Thymus (tissue), 14 donors: ENCODE data around the gene OMG. TPM values are rescaled to one million over a fixed set of nuclear protein-coding genes. Genes with fewer than 3 reads are reported as not detected.
"Not testable (repeated sequence)": the region's sequence is repeated elsewhere in the genome, so short reads cannot be mapped to it uniquely, and the experiment has no call there.

Experiments used
- DNase-seq, 9 donors: peaks; one replicate each; pipeline ENCODE4 v3.0.0-alpha.2; 2013; ENCODE audit warnings: low spot score in 9 of 9, low read depth in 6 of 9, missing footprints in 1 of 9
- H3K27ac ChIP-seq, 2 donors: one replicate each; pipeline ENCODE4 v1.5.1; 2013; ENCODE audit warnings: control low read depth in 1 of 2, low read depth in 1 of 2, low read length in 1 of 2, mild to moderate bottlenecking in 1 of 2, moderate library complexity in 1 of 2
- H3K27me3 ChIP-seq, 2 donors: one replicate each; pipeline ENCODE4 v1.5.1; 2013; ENCODE audit warnings: low read length in 1 of 2; ENCODE audit not compliant: control insufficient read depth in 2 of 2, insufficient read depth in 1 of 2
- H3K36me3 ChIP-seq, 2 donors: one replicate each; pipeline ENCODE4 v1.5.1; 2013; ENCODE audit warnings: low read length in 1 of 2, mild to moderate bottlenecking in 1 of 2, moderate library complexity in 1 of 2; ENCODE audit not compliant: control insufficient read depth in 2 of 2, insufficient read depth in 2 of 2
- H3K4me1 ChIP-seq, 2 donors: one replicate each; pipeline ENCODE4 v1.5.1; 2013; ENCODE audit warnings: low read length in 2 of 2; ENCODE audit not compliant: control insufficient read depth in 2 of 2, insufficient read depth in 2 of 2
- H3K4me3 ChIP-seq, 2 donors: one replicate each; pipeline ENCODE4 v1.5.1; 2013; ENCODE audit warnings: low read length in 2 of 2, control low read depth in 1 of 2, mild to moderate bottlenecking in 1 of 2
- H3K9me3 ChIP-seq, 2 donors: one replicate each; pipeline ENCODE4 v1.5.1; 2013; ENCODE audit warnings: low read length in 1 of 2, mild to moderate bottlenecking in 1 of 2; ENCODE audit not compliant: control insufficient read depth in 2 of 2, insufficient read depth in 1 of 2
- WGBS: extraction: QIAGEN DNeasy Blood & Tissue Kit; methylation state at CpG from one replicate; pipeline ENCODE4 v1.1.7; 2013; 5-methylcytosine and 5-hydroxymethylcytosine counted together
- long read RNA-seq, 10 donors: transcript quantifications; one replicate each; lab custom pipeline, GENCODE V29; 2026
- polyA plus RNA-seq: library from polyadenylated mRNA; stranded (reverse); fragments of 200-250 nt; gene quantifications from one replicate; pipeline ENCODE4 v1.2.3, GENCODE V29; 2013
- total RNA-seq: library from RNA; stranded (reverse); fragments of 120-200 nt; gene quantifications from one replicate; pipeline ENCODE4 v1.2.4, GENCODE V29; 2013
- donor health status: healthy.

OMG gene
- total RNA-seq: 0.14 TPM
- polyA plus RNA-seq: 1.3 TPM
- long read RNA-seq, donor 1: 0 reads
- long read RNA-seq, donor 2: 0 reads
- long read RNA-seq, donor 3, partial matches to known transcripts: 0 of 1 reads
- long read RNA-seq, donor 3, other reads (novel, unspliced or antisense): 0 of 1 reads
- long read RNA-seq, donor 4, partial matches to known transcripts: 0 of 1 reads
- long read RNA-seq, donor 4, other reads (novel, unspliced or antisense): 0 of 1 reads
- long read RNA-seq, donor 5: 0 reads
- long read RNA-seq, donor 6, partial matches to known transcripts: 0 of 3 reads
- long read RNA-seq, donor 6, other reads (novel, unspliced or antisense): 0 of 3 reads
- long read RNA-seq, donor 7, partial matches to known transcripts: 0 of 1 reads
- long read RNA-seq, donor 7, other reads (novel, unspliced or antisense): 0 of 1 reads
- long read RNA-seq, donor 8, partial matches to known transcripts: 0 of 1 reads
- long read RNA-seq, donor 8, other reads (novel, unspliced or antisense): 0 of 1 reads
- long read RNA-seq, donor 9, partial matches to known transcripts: 0 of 2 reads
- long read RNA-seq, donor 9, other reads (novel, unspliced or antisense): 0 of 2 reads
- long read RNA-seq, donor 10, partial matches to known transcripts: 0 of 1 reads
- long read RNA-seq, donor 10, other reads (novel, unspliced or antisense): 0 of 1 reads

DNA sequence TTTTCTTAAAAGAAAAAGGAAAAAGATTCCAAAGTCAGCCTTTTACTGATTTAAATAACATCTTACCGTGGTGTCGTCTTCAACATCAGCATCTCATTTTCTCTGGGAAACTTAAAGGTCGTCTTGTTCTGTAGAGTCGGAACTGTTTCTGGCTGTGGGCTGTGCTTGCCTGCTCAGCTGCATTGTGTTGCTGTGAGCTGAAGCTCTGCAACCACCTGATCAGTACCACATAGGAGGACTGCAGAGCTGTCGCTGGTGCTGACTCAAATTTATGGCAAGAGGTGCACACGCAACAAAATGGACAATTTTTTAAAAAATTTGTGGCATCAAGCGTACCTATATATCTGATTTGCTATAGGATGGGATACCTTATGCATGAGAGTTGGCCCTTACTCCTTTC lies at the start of gene OMG:
Gene OMG (minus strand): TSS at position 150 of the 400 bp plus-strand sequence. CDS start 908 bp downstream, outside the sequence.
- 98% methylated on average over 7 of the region's 7 CpGs for WGBS
- no peaks in the 10 kb centered on the region for H3K36me3 ChIP-seq

DNA sequence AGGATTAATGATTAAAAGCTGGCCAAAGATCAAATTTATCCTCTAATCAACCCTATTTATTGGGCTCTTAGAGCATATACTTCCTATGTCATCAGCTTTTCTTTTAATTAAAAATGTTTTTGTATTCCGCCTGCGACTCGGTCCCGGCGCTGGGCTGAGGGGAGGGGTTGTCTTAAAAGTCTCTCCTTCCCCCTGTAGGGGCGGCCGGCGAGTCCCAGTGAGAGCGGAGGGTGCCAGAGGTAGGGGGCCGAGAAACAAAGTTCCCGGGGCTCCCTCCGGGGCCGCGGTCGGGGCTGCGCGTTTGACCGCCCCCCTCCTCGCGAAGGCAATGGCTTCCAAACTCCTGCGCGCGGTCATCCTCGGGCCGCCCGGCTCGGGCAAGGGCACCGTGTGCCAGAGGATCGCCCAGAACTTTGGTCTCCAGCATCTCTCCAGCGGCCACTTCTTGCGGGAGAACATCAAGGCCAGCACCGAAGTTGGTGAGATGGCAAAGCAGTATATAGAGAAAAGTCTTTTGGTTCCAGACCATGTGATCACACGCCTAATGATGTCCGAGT lies 48.2 kb upstream of the OMG start:
- H3K4me3 ChIP-seq, H3K9me3 ChIP-seq, H3K4me1 ChIP-seq, DNase-seq, H3K27me3 ChIP-seq, H3K27ac ChIP-seq: not testable (repeated sequence)
- 90% methylated on average over 21 of the region's 34 CpGs for WGBS
- H3K36me3 ChIP-seq: peaks cover 11 to 24% of the 10 kb centered on the region in 2 donors

More for the DNA sequence above, at the start of gene OMG:
- no peak within 1 kb of the TSS for H3K4me3 ChIP-seq
- H3K27me3 ChIP-seq: no peaks in the 10 kb centered on the region
- H3K4me1 ChIP-seq: no peaks in the 10 kb centered on the region
- no peak within 1 kb of the TSS for H3K27ac ChIP-seq
- H3K9me3 ChIP-seq: no peaks in the 10 kb centered on the region
- no peak for DNase-seq

- no peaks in the 10 kb centered on the region for H3K27me3 ChIP-seq
- no peaks in the 10 kb centered on the region for H3K4me1 ChIP-seq
- no peak for DNase-seq
- no peak overlapping the region for H3K4me3 ChIP-seq
- WGBS: 97% methylated on average over 6 of the region's 6 CpGs
- no peak overlapping the region for H3K27ac ChIP-seq
- H3K9me3 ChIP-seq: peaks cover 0 to 4% of the 10 kb centered on the region in 2 donors
- H3K36me3 ChIP-seq: peaks cover 11 to 37% of the 10 kb centered on the region in 2 donors
Observed at GRCh38 chr17:31339906-31340661, 43.0 kb upstream of the OMG start.

DNA sequence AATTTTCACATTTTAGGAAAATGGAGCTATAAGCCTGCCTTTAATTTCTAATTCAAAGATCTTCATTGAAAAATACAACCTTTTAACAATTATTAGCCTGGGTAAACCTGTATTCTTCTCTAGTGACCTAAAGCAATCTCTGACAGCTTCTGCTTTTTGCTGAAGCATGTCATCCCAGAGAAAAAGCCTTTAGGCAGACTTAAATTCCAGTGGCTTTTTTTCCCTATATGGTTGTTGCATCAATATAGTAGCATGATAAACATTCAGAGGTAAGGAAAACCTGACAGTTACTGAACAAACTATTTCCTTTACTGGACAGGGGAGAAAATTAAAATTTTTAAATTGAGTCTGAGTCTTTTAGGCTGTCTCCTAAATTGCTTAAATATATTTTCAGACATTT lies 32.2 kb upstream of the OMG start:
- Histone ChIP-seq H3K27me3 (no peaks in the 10 kb centered on the region), H3K27ac (no peak overlapping the region), H3K9me3 (no peaks in the 10 kb centered on the region), H3K36me3 (peaks cover 15 to 17% of the 10 kb centered on the region in 2 donors), H3K4me3 (no peak overlapping the region), H3K4me1 (no peaks in the 10 kb centered on the region)
- DNase-seq: no peak

- Histone ChIP-seq H3K4me1 (no peaks in the 10 kb centered on the region), H3K36me3 (peaks cover 15 to 17% of the 10 kb centered on the region in 2 donors), H3K27ac (no peak overlapping the region), H3K27me3 (no peaks in the 10 kb centered on the region), H3K9me3 (no peaks in the 10 kb centered on the region), H3K4me3 (no peak overlapping the region)
- no peak for DNase-seq
Observed at GRCh38 chr17:31328160-31328535, 31.1 kb upstream of the OMG start.

DNA sequence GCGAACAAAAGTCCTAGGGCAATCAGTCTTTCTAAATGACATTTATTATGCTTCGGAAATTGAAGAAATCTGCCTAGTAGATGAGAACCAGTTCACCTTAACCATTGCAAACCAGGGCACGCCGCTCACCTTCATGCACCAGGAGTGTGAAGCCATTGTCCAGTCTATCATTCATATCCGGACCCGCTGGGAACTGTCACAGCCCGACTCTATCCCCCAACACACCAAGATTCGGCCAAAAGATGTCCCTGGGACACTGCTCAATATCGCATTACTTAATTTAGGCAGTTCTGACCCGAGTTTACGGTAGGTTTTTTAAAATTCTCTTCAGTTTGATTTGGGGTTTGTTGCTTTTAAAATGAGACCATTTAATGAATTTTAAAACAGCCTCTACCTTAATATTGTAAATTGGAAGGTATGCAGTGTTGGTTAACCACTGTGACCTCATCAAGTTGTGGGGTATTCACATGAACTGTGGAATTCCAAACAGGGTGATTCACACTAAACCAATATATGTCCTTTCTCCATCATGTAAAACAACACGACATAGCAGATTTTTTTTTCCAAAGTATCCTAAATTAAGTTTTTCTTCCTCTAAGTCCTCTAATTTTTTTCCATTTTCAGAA lies 30.6 kb upstream of the OMG start:
- no peak overlapping the region for H3K27ac ChIP-seq
- no peak for DNase-seq
- H3K36me3 ChIP-seq: peaks cover 15 to 17% of the 10 kb centered on the region in 2 donors
- no peaks in the 10 kb centered on the region for H3K27me3 ChIP-seq
- H3K9me3 ChIP-seq: no peaks in the 10 kb centered on the region
- WGBS: 97% methylated on average over 12 of the region's 12 CpGs
- H3K4me1 ChIP-seq: no peaks in the 10 kb centered on the region
- H3K4me3 ChIP-seq: no peak overlapping the region

DNA sequence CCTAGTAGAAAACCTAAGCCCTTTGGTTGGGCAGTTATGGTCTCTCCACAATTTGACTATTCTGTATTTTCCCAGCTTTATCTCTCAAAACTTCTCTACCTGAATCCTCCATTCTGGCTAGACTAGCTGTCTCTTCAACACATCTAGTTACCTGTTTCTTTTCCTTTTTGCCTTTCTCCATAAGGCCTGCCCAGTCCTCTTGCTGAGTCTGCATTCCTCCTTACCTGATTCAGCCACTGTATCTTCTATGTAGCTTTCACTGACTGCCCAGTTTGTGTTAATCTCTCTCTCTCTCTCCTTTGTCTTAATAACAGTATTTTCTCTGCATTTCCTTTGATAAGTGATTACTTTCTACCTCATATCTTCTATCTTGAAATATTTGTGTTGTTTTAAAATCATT lies 26.5 kb upstream of the OMG start:
- Histone ChIP-seq H3K27ac (no peak overlapping the region), H3K9me3 (no peaks in the 10 kb centered on the region), H3K4me3 (no peak overlapping the region), H3K4me1 (peaks cover 6 to 10% of the 10 kb centered on the region in 2 donors), H3K36me3 (peaks cover 17% of the 10 kb centered on the region in 2 donors), H3K27me3 (no peaks in the 10 kb centered on the region)
- DNase-seq: no peak

DNA sequence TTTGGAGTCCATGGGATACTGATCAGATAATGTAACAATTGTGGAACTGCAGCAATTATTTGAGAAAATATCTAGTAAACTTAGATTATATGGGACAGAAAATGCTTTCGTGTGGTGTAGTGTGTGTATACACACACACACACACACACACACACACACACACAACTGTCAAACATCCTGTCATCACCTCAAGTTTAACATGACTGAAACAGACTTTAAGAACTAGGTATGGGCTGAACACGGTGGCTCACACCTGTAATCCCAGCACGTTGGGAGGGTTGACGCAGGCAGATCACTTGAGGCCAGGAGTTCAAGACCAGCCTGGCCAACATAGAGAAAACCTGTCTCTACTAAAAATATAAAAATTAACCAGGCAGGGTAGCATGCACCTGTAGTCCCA lies 24.9 kb upstream of the OMG start:
- no peaks in the 10 kb centered on the region for H3K27me3 ChIP-seq
- H3K9me3 ChIP-seq: no peaks in the 10 kb centered on the region
- peak in 1 of 9 donors; percentile 41 for DNase-seq
- 75% methylated on average over 4 of the region's 4 CpGs for WGBS
- peak overlapping the region in 1 of 2 donors; percentile 57 for H3K4me3 ChIP-seq
- H3K36me3 ChIP-seq: peaks cover 11 to 12% of the 10 kb centered on the region in 2 donors
- peaks cover 6 to 10% of the 10 kb centered on the region in 2 donors for H3K4me1 ChIP-seq
- peak overlapping the region; percentile 70 to 93 for H3K27ac ChIP-seq
